Measurements from ENCODE around the gene CCL20.
"Not testable (repeated sequence)": the region's sequence is repeated elsewhere in the genome, so short reads cannot be mapped to it uniquely, and the experiment has no call there.

CCL20 gene

GRCh38 chr2:227785293-227785692 is 28.3 kb upstream of the CCL20 start:
- DNase-seq (ENCODE audit: low read depth): no peak
- TF ChIP-seq, protein P1, sequence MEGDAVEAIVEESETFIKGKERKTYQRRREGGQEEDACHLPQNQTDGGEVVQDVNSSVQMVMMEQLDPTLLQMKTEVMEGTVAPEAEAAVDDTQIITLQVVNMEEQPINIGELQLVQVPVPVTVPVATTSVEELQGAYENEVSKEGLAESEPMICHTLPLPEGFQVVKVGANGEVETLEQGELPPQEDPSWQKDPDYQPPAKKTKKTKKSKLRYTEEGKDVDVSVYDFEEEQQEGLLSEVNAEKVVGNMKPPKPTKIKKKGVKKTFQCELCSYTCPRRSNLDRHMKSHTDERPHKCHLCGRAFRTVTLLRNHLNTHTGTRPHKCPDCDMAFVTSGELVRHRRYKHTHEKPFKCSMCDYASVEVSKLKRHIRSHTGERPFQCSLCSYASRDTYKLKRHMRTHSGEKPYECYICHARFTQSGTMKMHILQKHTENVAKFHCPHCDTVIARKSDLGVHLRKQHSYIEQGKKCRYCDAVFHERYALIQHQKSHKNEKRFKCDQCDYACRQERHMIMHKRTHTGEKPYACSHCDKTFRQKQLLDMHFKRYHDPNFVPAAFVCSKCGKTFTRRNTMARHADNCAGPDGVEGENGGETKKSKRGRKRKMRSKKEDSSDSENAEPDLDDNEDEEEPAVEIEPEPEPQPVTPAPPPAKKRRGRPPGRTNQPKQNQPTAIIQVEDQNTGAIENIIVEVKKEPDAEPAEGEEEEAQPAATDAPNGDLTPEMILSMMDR (IDR thresholded peaks at IDR 0.05; ENCODE audit: control insufficient read depth, insufficient read depth, low read depth, low read length, missing control alignments): no peak

GRCh38 chr2:227788561-227789018 is 25.1 kb upstream of the CCL20 start:
- H3K4me3 ChIP-seq (ENCODE audit: control insufficient read depth, low read depth, low read length): no peak overlapping the region
- TF ChIP-seq, protein P1 (IDR thresholded peaks at IDR 0.05; ENCODE audit: control insufficient read depth, insufficient read depth, low read depth, low read length, missing control alignments): no peak
- no peak for DNase-seq (ENCODE audit: low read depth)

More at GRCh38 chr2:227785293-227785692, 28.3 kb upstream of the CCL20 start:
- no peak overlapping the region for H3K4me3 ChIP-seq (ENCODE audit: control insufficient read depth, low read depth, low read length)

- H3K4me3 ChIP-seq (ENCODE audit: control insufficient read depth, low read depth, low read length): no peak overlapping the region
- DNase-seq (ENCODE audit: low read depth): no peak
- TF ChIP-seq, protein P1 (IDR thresholded peaks at IDR 0.05; ENCODE audit: control insufficient read depth, insufficient read depth, low read depth, low read length, missing control alignments): no peak
Observed at GRCh38 chr2:227789803-227790202, 23.8 kb upstream of the CCL20 start.

- DNase-seq (ENCODE audit: low read depth): no peak
- TF ChIP-seq, protein P1 (IDR thresholded peaks at IDR 0.05; ENCODE audit: control insufficient read depth, insufficient read depth, low read depth, low read length, missing control alignments): no peak
- H3K4me3 ChIP-seq (ENCODE audit: control insufficient read depth, low read depth, low read length): no peak overlapping the region
Observed at GRCh38 chr2:227793148-227793712, 20.4 kb upstream of the CCL20 start.

DNA sequence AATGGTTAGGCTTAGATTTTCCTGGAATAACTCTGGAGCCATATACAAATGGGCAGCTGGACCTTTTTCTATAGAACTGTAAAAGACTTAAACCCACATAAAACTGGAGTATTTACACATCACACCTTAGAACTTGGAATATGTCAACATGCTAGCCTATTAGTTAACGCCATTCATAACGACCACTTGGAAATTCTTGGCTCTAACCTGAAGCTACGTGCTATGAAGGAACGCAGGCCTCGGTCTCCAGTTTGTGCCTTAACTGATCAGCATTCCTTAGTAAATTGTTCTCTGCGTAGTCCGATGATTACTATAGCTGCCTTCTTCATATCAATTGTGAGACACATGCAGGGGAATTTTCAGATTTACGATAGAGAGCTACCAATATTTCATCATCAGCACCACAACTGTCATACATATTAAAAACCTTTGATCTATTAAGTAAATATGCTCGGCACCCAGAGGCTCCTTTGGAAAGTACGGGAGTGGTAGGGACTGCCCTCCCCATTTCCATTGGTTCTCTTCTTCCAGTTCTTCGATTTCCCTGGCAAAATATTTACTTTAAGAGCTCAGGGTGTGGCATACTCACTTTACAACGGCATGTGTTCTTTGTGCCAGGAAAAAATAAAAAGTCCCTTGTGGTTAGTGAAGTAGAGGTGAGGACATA is 17.5 kb upstream of the CCL20 start:
- no peak overlapping the region for H3K4me3 ChIP-seq (ENCODE audit: control insufficient read depth, low read depth, low read length)
- TF ChIP-seq, protein P1 (IDR thresholded peaks at IDR 0.05; ENCODE audit: control insufficient read depth, insufficient read depth, low read depth, low read length, missing control alignments): no peak
- no peak for DNase-seq (ENCODE audit: low read depth)

DNA sequence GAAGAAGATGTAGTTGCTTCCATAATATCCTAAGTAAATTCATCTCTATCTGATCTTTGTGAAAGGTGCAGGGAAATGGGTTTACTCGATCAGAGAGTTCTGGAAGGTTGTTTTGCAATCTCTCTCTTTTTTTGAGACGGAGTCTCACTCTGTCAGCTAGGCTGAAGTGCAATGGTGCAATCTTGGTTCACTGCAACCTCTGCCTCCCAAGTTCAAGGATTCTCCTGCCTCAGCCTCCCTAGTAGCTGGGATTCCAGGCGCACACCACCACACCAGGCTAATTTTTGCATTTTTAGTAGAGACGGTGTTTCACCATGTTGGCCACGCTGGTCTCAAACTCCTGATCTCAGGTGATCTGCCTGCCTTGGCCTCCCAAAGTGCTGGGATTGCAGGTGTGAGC is 16.9 kb upstream of the CCL20 start:
- H3K4me3 ChIP-seq (ENCODE audit: control insufficient read depth, low read depth, low read length); DNase-seq (ENCODE audit: low read depth): not testable (repeated sequence)

- no peak overlapping the region for H3K4me3 ChIP-seq (ENCODE audit: control insufficient read depth, low read depth, low read length)
- DNase-seq (ENCODE audit: low read depth): no peak
- TF ChIP-seq, protein P1 (IDR thresholded peaks at IDR 0.05; ENCODE audit: control insufficient read depth, insufficient read depth, low read depth, low read length, missing control alignments): no peak
Observed at GRCh38 chr2:227799202-227799601, 14.4 kb upstream of the CCL20 start.

All from AG09309 (cell line).